Stimulated activated naive CD4-positive, alpha-beta T cell (primary cell): Measurements from ENCODE around the gene ARHGAP21.

Experiments used
- DNase-seq, 6 experiments: peaks; one replicate each; lab custom pipeline; 2025; lab: John Stamatoyannopoulos, UW

Gene ARHGAP21

GRCh38 chr10:24533981-24534380 is 189.7 kb downstream of the ARHGAP21 start:
- no peak for DNase-seq
